ENCODE data around the gene IGSF3.
A peak's percentile ranks its signal among the peaks of the same experiment; 100 is the strongest.
"Not testable (repeated sequence)": the region's sequence is repeated elsewhere in the genome, so short reads cannot be mapped to it uniquely, and the experiment has no call there.

DNA sequence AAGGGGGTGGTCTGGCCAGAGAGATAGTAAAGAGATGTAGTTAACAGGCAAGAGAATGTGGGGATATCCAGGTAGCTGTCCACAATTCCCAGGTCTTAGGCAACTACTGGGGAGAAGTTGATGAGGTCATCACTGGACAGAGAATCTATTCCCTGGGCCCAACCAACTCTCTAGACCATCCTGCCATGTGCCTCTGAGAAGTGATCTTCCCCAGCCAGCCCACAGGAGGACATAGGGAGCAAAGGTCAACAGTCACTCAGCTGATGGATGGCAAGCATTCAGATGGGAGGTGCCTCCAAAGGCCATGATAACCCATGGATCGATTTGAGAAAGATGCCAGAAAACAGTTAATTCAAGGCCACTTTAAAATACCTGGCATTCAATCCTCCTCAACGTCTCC lies 36.0 kb downstream of the IGSF3 start:
- not testable (repeated sequence) for TF ChIP-seq ZNF232 (CRISPR knock-in tag; IDR thresholded peaks at IDR 0.05; ENCODE audit: borderline replicate concordance); RAD21 (CRISPR knock-in tag; IDR thresholded peaks at IDR 0.05); ZSCAN31 (CRISPR knock-in tag; IDR thresholded peaks at IDR 0.05; ENCODE audit: low read depth); EP300 (IDR thresholded peaks at IDR 0.05; ENCODE audit: low read depth in 2 of 2, low read length in 2 of 2); EP300 (CRISPR knock-in tag; IDR thresholded peaks at IDR 0.05; ENCODE audit: borderline replicate concordance); MYNN (CRISPR knock-in tag; IDR thresholded peaks at IDR 0.05; ENCODE audit: low read depth); SMC3 (IDR thresholded peaks at IDR 0.05; ENCODE audit: low read length); ZNF639 (CRISPR knock-in tag; conservative IDR thresholded peaks at IDR 0.05); CEBPB (IDR thresholded peaks at IDR 0.05; ENCODE audit: borderline replicate concordance, low read depth, low read length); REST (IDR thresholded peaks at IDR 0.05; ENCODE audit: borderline replicate concordance in 1 of 2, low read depth in 1 of 2, low read length in 2 of 2); ZNF18 (CRISPR knock-in tag; IDR thresholded peaks at IDR 0.05; ENCODE audit: insufficient replicate concordance); RBFOX2 (IDR thresholded peaks at IDR 0.05; ENCODE audit: low read depth, low read length); ZNF564 (CRISPR knock-in tag; IDR thresholded peaks at IDR 0.05)
- peak; percentile 56; the same call in 1 of the 2 replicates for TF ChIP-seq TFAP4 (IDR thresholded peaks at IDR 0.05; ENCODE audit: borderline replicate concordance, low read depth)
